WTC11 (cell line): Measurements from ENCODE around the gene NCKAP5.

Source experiments
- CBFB ChIP-seq: sonication (generic); formaldehyde crosslinking; IDR thresholded peaks from 2 replicates; pipeline ENCODE4 v1.8.1; 2022; ENCODE audit warnings: mild to moderate bottlenecking, low read depth, missing genetic modification reagents
- ELF4 ChIP-seq: sonication (generic); formaldehyde crosslinking; IDR thresholded peaks from 2 replicates; pipeline ENCODE4 v1.8.1; 2022; ENCODE audit warnings: low read depth, mild to moderate bottlenecking, moderate library complexity, missing genetic modification reagents
- JUN ChIP-seq: sonication (generic); formaldehyde crosslinking; IDR thresholded peaks from 2 replicates; pipeline ENCODE4 v1.8.0; 2023; ENCODE audit warnings: mild to moderate bottlenecking, missing genetic modification reagents
- ZNF219 ChIP-seq: sonication (generic); formaldehyde crosslinking; IDR thresholded peaks from 2 replicates; pipeline ENCODE4 v1.8.0; 2023; ENCODE audit warnings: missing genetic modification reagents, mild to moderate bottlenecking, borderline replicate concordance
- TF ChIP-seq, protein P1 (sequence below): sonication (generic); formaldehyde crosslinking; IDR thresholded peaks from 2 replicates; pipeline ENCODE4 v1.8.1; 2022; ENCODE audit warnings: missing genetic modification reagents, borderline replicate concordance
- TF ChIP-seq, protein P2 (sequence below): sonication (generic); formaldehyde crosslinking; IDR thresholded peaks from 2 replicates; pipeline ENCODE4 v1.8.1; 2023; ENCODE audit warnings: mild to moderate bottlenecking, missing genetic modification reagents, moderate library complexity
- TF ChIP-seq, protein P3 (sequence below): fragments of 200-600 bp; IDR thresholded peaks from 2 replicates; pipeline ENCODE4 v1.8.0; 2022; ENCODE audit warnings: antibody characterized with exemption

DNA sequence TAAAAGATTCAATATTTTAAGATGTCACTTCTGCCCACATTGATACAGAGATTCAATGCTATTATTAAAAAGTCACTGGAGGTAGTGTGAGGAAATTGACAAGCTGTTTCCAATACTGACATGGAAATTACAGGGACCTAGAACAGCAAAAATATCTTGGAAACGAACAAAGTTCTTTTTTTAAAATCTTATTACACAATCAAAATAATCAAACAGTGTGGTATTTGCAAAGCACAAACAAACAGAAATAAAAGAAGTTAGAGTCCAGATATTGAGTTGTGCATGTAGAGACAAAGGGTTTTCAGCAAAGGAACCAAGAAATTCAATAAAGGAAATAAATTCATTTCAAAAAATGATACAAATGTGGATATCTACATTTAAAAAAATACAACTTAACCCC, 369.6 kb downstream of the NCKAP5 start:
- TF ChIP-seq JUN (CRISPR knock-in tag) (no peak), CBFB (CRISPR knock-in tag) (no peak), ZNF219 (CRISPR knock-in tag) (no peak), ELF4 (no peak)
- TF ChIP-seq, protein P1, sequence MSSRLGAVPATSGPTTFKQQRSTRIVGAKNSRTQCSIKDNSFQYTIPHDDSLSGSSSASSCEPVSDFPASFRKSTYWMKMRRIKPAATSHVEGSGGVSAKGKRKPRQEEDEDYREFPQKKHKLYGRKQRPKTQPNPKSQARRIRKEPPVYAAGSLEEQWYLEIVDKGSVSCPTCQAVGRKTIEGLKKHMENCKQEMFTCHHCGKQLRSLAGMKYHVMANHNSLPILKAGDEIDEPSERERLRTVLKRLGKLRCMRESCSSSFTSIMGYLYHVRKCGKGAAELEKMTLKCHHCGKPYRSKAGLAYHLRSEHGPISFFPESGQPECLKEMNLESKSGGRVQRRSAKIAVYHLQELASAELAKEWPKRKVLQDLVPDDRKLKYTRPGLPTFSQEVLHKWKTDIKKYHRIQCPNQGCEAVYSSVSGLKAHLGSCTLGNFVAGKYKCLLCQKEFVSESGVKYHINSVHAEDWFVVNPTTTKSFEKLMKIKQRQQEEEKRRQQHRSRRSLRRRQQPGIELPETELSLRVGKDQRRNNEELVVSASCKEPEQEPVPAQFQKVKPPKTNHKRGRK (CRISPR knock-in tag), result no peak
- TF ChIP-seq, protein P2, sequence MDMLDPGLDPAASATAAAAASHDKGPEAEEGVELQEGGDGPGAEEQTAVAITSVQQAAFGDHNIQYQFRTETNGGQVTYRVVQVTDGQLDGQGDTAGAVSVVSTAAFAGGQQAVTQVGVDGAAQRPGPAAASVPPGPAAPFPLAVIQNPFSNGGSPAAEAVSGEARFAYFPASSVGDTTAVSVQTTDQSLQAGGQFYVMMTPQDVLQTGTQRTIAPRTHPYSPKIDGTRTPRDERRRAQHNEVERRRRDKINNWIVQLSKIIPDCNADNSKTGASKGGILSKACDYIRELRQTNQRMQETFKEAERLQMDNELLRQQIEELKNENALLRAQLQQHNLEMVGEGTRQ, result no peak
- TF ChIP-seq, protein P3, sequence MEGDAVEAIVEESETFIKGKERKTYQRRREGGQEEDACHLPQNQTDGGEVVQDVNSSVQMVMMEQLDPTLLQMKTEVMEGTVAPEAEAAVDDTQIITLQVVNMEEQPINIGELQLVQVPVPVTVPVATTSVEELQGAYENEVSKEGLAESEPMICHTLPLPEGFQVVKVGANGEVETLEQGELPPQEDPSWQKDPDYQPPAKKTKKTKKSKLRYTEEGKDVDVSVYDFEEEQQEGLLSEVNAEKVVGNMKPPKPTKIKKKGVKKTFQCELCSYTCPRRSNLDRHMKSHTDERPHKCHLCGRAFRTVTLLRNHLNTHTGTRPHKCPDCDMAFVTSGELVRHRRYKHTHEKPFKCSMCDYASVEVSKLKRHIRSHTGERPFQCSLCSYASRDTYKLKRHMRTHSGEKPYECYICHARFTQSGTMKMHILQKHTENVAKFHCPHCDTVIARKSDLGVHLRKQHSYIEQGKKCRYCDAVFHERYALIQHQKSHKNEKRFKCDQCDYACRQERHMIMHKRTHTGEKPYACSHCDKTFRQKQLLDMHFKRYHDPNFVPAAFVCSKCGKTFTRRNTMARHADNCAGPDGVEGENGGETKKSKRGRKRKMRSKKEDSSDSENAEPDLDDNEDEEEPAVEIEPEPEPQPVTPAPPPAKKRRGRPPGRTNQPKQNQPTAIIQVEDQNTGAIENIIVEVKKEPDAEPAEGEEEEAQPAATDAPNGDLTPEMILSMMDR, result no peak
